Breast epithelium (tissue), 4 donors: ENCODE results near the gene CLEC11A. TPM values are rescaled to one million over a fixed set of nuclear protein-coding genes. Genes with fewer than 3 reads are reported as not detected.
"Not testable (repeated sequence)": the region's sequence is repeated elsewhere in the genome, so short reads cannot be mapped to it uniquely, and the experiment has no call there.

Experiments used
- DNase-seq, 2 donors: peaks; one replicate each; pipeline ENCODE4 v3.0.0-alpha.2; 2019; ENCODE audit warnings: low spot score in 2 of 2
- H3K27ac ChIP-seq, 2 donors: fragments of 200-600 bp; sonication (generic) in 1 of 2; one replicate each; pipeline ENCODE4 v1.5.1; 2016 to 2019; ENCODE audit warnings: mild to moderate bottlenecking in 1 of 2
- H3K27me3 ChIP-seq, 2 donors: fragments of 200-600 bp; sonication (generic) in 1 of 2; one replicate each; pipeline versions ENCODE4 v1.5.1 to v1.6.0; 2017 to 2019; ENCODE audit warnings: control low read depth in 1 of 2, mild to moderate bottlenecking in 1 of 2
- H3K36me3 ChIP-seq: fragments of 200-600 bp; one replicate; pipeline ENCODE4 v1.5.1; 2019
- H3K4me1 ChIP-seq, 2 donors: fragments of 200-600 bp; sonication (generic); one replicate each; pipeline ENCODE4 v1.5.1; 2016 to 2019; ENCODE audit warnings: control low read depth in 1 of 2
- H3K4me3 ChIP-seq, 3 donors: fragments of 200-600 bp; sonication (generic); 1 replicate in 2 of 3; 2 replicates in 1 of 3; pipeline ENCODE4 v1.5.1; 2016 to 2019; ENCODE audit warnings: mild to moderate bottlenecking in 3 of 3, moderate library complexity in 2 of 3
- H3K9me3 ChIP-seq, 2 donors: fragments of 200-600 bp; sonication (generic) in 1 of 2; one replicate each; pipeline ENCODE4 v1.5.1; 2016 to 2019; ENCODE audit warnings: control low read depth in 1 of 2
- POLR2A ChIP-seq: fragments of 450-650 bp; IDR thresholded peaks from one replicate; pipeline ENCODE4 v1.6.1; 2016; ENCODE audit warnings: antibody characterized with exemption, mild to moderate bottlenecking, moderate library complexity
- POLR2AphosphoS5 ChIP-seq, 3 donors: sonication (generic); formaldehyde crosslinking; IDR thresholded peaks; one replicate each; pipeline ENCODE4 v1.6.1; 2017; ENCODE audit warnings: antibody characterized with exemption in 3 of 3
- intact Hi-C: fragments of 100-400 bp; cut with DNase I; formaldehyde crosslinking; loops from one replicate; pipeline ENCODE4 v1.15.1; 2023; ENCODE audit warnings: low total_unique reads
- total RNA-seq, 3 donors: library from RNA; depleted of rRNA; stranded (reverse); fragments of >200 nt; gene quantifications; one replicate each; pipeline ENCODE4 v1.1.0, GENCODE V29; 2016
- TF ChIP-seq, protein P1 (sequence below), 3 donors: fragments of 450-650 bp; IDR thresholded peaks; one replicate each; pipeline ENCODE4 v1.5.1; 2016 to 2017; ENCODE audit warnings: antibody characterized with exemption in 3 of 3, mild to moderate bottlenecking in 3 of 3, moderate library complexity in 3 of 3

The CLEC11A gene
- total RNA-seq, 3 donors from 2014 or later = 16.4 to 24.3 (median 20.6) TPM

DNA sequence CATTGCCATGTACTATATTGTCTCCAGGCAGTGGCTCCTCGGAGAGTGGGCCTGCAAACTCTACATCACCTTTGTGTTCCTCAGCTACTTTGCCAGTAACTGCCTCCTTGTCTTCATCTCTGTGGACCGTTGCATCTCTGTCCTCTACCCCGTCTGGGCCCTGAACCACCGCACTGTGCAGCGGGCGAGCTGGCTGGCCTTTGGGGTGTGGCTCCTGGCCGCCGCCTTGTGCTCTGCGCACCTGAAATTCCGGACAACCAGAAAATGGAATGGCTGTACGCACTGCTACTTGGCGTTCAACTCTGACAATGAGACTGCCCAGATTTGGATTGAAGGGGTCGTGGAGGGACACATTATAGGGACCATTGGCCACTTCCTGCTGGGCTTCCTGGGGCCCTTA is 47.7 kb downstream of the CLEC11A start:
- no peaks in the 10 kb centered on the region for H3K9me3 ChIP-seq
- DNase-seq = no peak
- TF ChIP-seq, protein P1, sequence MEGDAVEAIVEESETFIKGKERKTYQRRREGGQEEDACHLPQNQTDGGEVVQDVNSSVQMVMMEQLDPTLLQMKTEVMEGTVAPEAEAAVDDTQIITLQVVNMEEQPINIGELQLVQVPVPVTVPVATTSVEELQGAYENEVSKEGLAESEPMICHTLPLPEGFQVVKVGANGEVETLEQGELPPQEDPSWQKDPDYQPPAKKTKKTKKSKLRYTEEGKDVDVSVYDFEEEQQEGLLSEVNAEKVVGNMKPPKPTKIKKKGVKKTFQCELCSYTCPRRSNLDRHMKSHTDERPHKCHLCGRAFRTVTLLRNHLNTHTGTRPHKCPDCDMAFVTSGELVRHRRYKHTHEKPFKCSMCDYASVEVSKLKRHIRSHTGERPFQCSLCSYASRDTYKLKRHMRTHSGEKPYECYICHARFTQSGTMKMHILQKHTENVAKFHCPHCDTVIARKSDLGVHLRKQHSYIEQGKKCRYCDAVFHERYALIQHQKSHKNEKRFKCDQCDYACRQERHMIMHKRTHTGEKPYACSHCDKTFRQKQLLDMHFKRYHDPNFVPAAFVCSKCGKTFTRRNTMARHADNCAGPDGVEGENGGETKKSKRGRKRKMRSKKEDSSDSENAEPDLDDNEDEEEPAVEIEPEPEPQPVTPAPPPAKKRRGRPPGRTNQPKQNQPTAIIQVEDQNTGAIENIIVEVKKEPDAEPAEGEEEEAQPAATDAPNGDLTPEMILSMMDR (IDR thresholded peaks at IDR 0.05) = no peak
- TF ChIP-seq POLR2A (no peak), POLR2AphosphoS5 (IDR thresholded peaks at IDR 0.05) (no peak)
- H3K4me3 ChIP-seq = no peak overlapping the region
- no peak overlapping the region for H3K27ac ChIP-seq
- no peaks in the 10 kb centered on the region for H3K4me1 ChIP-seq
- H3K36me3 ChIP-seq = no peaks in the 10 kb centered on the region
- intact Hi-C loops = no loop called here
- H3K27me3 ChIP-seq = peaks cover 0 to 26% of the 10 kb centered on the region in 2 donors

DNA sequence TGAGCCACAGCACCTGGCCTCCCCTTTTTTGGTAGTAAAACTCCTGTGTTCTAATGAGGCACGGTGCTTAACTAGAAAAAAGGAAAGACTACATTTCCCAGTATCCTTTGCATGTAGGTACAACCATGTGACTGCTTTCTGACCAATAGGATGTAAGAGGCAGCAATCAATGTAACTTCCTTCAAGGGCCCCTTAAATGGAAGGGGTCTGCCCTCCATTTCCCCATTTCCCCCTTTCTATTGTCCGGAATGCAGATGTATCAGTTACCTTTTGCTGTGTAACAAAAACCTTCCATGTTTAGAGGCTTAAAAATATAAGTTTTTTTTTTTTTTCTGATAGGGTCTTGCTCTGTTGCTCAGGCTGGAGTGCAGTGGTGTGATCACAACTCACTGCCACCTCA is 49.3 kb downstream of the CLEC11A start:
- intact Hi-C loops = no loop called here
- peaks cover 0 to 30% of the 10 kb centered on the region in 2 donors for H3K27me3 ChIP-seq
- no peak for DNase-seq

DNA sequence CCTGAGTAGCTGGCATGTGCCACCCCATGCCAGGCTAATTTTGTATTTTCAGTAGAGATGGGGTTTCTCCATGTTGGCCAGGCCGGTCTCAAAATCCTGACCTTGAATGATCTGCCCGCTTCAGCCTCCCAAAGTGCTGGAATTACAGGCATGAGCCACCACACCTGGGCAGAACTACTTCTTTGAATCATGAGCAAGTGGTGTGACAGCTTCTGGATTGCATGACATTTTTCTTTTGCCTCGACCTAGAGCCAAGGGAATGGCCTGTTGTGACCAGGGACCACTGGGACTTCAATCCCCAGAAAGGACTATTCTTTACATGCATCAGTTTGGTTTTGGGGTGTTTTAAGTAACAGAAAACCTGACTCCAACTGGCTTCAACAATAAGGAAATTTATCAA is 49.7 kb downstream of the CLEC11A start:
- H3K36me3 ChIP-seq, H3K9me3 ChIP-seq, DNase-seq, H3K4me1 ChIP-seq, H3K4me3 ChIP-seq, H3K27ac ChIP-seq, intact Hi-C loops: not testable (repeated sequence)
- H3K27me3 ChIP-seq = peaks cover 0 to 34% of the 10 kb centered on the region in 2 donors

More for the DNA sequence above, 49.3 kb downstream of the CLEC11A start:
- Histone ChIP-seq H3K27ac (no peak overlapping the region), H3K9me3 (peaks cover 6 to 7% of the 10 kb centered on the region in 2 donors), H3K4me1 (no peaks in the 10 kb centered on the region), H3K36me3 (no peaks in the 10 kb centered on the region), H3K4me3 (no peak overlapping the region)
- TF ChIP-seq POLR2A (no peak), POLR2AphosphoS5 (IDR thresholded peaks at IDR 0.05) (no peak)
- TF ChIP-seq, protein P1 (IDR thresholded peaks at IDR 0.05) = no peak

DNA sequence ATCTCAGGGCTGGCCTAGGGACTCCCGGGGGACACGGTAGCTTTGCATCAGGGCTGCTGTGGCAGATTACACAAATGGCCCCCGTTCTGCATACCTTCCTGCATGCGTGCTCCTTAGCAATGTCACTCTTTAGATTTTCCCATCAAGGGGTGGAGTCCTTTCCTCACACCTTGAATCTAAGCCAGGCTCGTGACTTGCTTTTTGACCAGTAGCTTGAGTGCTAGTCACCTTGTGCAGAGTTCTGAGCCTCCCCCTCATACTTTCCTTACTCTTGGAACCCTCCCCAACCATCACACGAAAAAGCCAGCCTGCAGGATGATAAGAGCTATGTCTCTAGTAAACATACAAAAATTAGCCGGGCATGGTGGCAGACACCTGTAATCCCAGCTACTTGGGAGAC is 50.3 kb downstream of the CLEC11A start:
- H3K27ac ChIP-seq, H3K4me3 ChIP-seq, DNase-seq, H3K9me3 ChIP-seq, intact Hi-C loops, H3K4me1 ChIP-seq, H3K36me3 ChIP-seq: not testable (repeated sequence)
- peaks cover 0 to 39% of the 10 kb centered on the region in 2 donors for H3K27me3 ChIP-seq

Other genes with a start within 250 kb of the CLEC11A start
- gene EMC10, start 246.9 kb upstream of the CLEC11A start, total RNA-seq = 10 to 100 TPM; 38.0 to 78.2 (median 64.6) TPM
- gene GARIN5A, start 246.5 kb upstream of the CLEC11A start, total RNA-seq = 1 to 10 TPM in 2 of 3 donors, under 1 TPM in 1; 0.98 to 1.3 (median 1.1) TPM
- gene JOSD2, start 212.2 kb upstream of the CLEC11A start, total RNA-seq = 10 to 100 TPM; 14.7 to 26.7 (median 20.3) TPM
- not detected for gene ASPDH, start 209.5 kb upstream of the CLEC11A start, total RNA-seq
- 1 to 10 TPM in 2 of 3 donors, under 1 TPM in 1; 0.16 to 1.3 (median 1.2) TPM for gene LRRC4B, start 154.9 kb upstream of the CLEC11A start, total RNA-seq
- 1 to 10 TPM in 1 of 3 donors, under 1 TPM in 1, not detected in 1; 0.33 to 1.3 TPM for gene SYT3, start 83.5 kb upstream of the CLEC11A start, total RNA-seq
- not detected for gene C19orf81, start 73.9 kb upstream of the CLEC11A start, total RNA-seq
- gene SHANK1, start 3.6 kb upstream of the CLEC11A start, total RNA-seq = under 1 TPM in 2 of 3 donors, not detected in 1; 0.59 to 0.98 TPM
- gene GPR32, start 47.1 kb downstream of the CLEC11A start, total RNA-seq = not detected
- not detected for gene ACP4, start 67.1 kb downstream of the CLEC11A start, total RNA-seq
- gene KLK1, start 100.4 kb downstream of the CLEC11A start, total RNA-seq = under 1 TPM in 2 of 3 donors, not detected in 1; 0.33 to 0.44 TPM
- not detected for gene KLK15, start 110.2 kb downstream of the CLEC11A start, total RNA-seq
- 10 to 100 TPM in 1 of 3 donors, under 1 TPM in 1, not detected in 1; 0.32 to 45.2 TPM for gene KLK3, start 131.6 kb downstream of the CLEC11A start, total RNA-seq
- 10 to 100 TPM in 1 of 3 donors, under 1 TPM in 2; 0.44 to 14.7 (median 0.48) TPM for gene KLK2, start 150.1 kb downstream of the CLEC11A start, total RNA-seq
- gene KLK4, start 188.0 kb downstream of the CLEC11A start, total RNA-seq = not detected
- gene KLK5, start 229.7 kb downstream of the CLEC11A start, total RNA-seq = 100 to 1,000 TPM in 1 of 3 donors, 10 to 100 TPM in 1, not detected in 1; 16.1 to 182 TPM
- 10 to 100 TPM in 1 of 3 donors, under 1 TPM in 1, not detected in 1; 0.98 to 14.8 TPM for gene KLK6, start 246.2 kb downstream of the CLEC11A start, total RNA-seq